Middle frontal gyrus (tissue), 1 donor: Measurements from ENCODE around the gene EMID1.

Source experiments
- DNase-seq: peaks from one replicate; pipeline ENCODE4 v3.0.0-alpha.2; 2015; ENCODE audit warnings: low spot score; ENCODE audit errors: extremely low spot score

Gene EMID1

GRCh38 chr22:29288837-29289236 is 83.1 kb downstream of the EMID1 start:
- no peak for DNase-seq

DNA sequence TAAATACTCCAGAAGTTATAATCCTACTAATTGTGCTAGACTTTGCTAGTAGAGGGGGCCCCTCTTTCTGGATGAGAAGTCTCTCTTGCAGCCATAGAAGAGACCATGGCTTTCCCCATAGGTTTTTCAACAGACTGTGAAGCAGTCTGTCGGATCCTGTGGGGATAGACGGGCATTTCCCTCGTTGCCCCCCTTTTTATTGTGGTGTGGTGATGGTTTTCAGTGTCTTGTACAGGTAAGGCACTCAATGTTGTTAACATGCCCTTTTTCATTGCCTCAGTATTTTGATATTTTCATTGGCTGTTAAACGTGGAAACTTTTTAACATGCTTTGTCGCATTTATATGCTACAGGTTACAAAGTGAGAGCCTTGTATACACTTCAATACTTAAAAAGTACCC is 84.4 kb downstream of the EMID1 start:
- DNase-seq: no peak

DNA sequence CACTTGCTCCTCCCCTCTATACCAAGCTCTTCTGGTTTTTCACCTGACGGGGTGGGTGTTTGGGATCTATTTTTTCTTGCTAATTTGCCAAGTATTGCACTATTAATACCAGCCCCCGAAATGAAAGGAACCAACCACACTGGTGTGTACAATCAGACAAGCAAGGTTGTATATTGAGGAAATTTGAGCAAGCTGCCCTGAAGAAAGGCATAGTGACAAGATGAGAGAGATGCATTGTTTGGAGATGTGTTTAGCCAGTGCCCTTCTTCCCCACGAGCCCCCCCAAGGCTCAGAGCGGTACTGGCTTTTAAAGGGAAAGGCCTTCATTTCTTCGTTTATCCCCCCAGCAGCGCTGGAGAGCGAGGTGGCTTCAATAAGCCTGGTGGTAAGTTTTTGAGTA is 85.5 kb downstream of the EMID1 start:
- no peak for DNase-seq

GRCh38 chr22:29292379-29292778 is 86.7 kb downstream of the EMID1 start:
- no peak for DNase-seq

GRCh38 chr22:29298641-29299040 is 92.9 kb downstream of the EMID1 start:
- no peak for DNase-seq

- DNase-seq: no peak
Observed at GRCh38 chr22:29299136-29299900, 93.6 kb downstream of the EMID1 start.

DNA sequence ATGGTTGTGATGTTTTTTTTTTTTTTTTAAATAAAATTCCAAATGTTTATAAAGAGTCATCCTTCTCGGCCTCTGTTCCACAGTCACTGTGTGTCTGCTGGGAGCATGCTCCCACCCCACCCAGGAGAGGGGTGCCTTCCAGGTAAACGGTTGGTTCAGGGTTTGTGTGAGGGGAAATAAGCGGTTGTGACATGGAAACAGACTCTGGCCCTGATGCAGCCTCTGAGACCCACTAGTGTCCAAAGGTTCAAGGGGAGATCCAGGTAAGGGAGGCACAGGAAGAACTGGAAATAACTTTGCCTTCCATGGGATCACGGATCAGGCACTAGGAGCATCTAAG is 94.7 kb downstream of the EMID1 start:
- DNase-seq: no peak

GRCh38 chr22:29300807-29301601 is 95.3 kb downstream of the EMID1 start:
- no peak for DNase-seq

- DNase-seq: no peak
Observed at GRCh38 chr22:29301716-29302401, 96.2 kb downstream of the EMID1 start.

GRCh38 chr22:29302402-29302680 is 96.6 kb downstream of the EMID1 start:
- no peak for DNase-seq

DNA sequence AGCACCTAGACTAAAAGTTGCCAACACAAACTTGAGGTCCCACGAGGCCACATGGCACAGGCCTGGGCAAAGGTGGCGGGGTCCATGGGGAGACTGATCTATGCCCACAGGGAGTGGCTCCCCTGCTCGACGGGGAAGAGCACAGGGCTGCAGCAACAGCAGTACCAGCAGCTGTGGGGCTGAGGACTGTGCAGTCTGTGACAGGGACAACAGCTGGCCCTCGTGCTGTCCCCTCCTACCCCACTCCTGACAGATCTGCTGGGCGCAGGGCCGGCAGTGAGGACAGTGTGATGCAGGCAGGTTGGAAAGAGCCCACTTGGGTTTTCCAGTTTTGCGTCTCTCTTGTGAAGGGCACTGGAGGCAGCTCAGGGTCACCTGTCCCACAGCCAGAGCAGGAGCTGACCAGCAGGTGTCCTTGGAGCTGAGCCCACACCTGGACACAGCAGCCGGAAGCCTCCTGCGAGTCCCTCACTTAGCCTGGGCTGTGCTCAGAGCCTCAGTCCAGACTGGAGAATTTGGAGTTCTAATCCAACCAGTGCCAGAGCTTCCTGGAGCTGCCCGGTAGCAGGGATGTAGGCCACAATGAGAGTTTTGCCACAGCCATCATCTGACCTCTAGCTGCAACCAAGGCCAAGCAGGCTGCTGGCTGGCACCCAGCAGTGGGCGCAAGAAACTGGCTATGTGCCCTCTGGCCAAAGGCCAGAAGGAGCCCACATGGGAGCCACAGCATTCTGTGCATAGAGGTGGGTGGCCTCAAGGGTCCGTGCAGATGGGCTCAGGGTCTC is 97.2 kb downstream of the EMID1 start:
- no peak for DNase-seq

- no peak for DNase-seq
Observed at GRCh38 chr22:29305836-29306174, 100.1 kb downstream of the EMID1 start.

DNA sequence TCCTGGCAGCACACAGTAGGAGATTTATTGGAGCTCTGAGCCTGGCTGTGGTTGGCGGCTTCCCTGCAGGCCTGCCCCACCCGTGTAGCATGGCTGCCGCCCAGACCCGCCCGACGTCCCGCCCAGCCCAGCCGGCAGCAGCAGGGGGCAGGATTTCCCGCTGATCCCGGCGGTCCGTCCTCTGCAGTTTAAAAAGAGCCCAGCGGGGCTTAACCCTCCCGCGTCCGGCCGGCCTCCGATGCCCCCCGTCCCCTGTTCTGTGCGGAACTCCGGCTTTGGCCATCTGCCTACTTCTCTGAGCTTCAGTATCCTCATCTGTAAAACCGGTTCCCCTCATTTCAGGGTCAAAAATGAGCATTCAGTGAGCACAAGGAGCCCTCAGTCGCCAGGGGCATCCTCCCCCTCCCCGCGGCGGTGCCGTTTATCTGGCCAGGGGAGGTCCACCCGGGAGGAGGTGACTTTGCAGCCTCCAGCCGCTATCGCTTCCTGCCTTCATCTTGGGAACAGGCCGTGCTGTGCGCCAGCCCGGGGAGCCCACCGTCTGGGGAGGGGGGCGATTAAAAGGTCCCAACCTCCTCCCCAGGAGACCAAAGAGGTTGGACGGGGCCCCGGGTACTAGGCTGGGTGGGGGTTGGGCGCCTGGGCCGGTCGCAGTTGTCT is 100.6 kb downstream of the EMID1 start, which contains the start of gene GAS2L1:
TSS of gene GAS2L1 (plus strand) at position 476 of the 660 bp plus-strand sequence. CDS start 1,456 bp downstream, outside the sequence.
- no peak for DNase-seq

DNA sequence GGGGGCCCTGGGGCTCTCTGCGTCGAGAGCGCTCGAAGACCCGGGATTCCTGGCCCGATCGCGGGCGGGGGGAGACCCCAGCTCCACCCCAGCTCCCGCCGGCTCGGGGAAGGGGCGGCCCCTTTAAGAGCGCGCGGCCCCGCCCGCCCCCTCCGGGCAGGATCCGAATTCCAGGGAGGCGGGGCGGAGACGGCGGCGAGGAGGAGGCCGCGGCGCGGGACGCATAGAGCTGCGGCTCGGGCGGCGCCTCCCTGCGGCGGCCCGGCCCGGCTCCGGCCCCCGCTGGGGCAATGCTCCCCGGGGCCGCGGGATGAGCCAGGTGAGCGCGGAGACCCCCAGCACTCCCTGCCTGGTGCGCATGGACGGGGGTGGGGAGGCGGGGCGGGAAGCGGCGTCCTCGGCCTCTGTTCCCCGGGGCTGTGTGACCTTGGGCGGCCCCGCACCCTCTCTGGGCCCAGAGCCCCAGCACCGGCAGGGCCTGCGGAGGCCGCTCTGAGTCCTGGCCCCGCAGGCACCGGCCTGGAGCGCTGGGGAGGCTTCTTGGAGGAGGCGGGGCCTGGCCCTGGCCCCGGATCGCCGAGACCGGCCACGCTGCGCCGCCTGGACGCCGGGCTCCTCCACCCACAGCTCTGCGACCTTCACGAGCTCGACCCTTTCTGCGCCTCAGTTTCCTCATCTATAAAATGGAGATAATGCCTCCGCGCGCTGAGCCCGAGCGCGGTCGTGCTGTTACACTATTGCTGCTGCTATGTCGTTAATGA is 101.3 kb downstream of the EMID1 start:
- no peak for DNase-seq

DNA sequence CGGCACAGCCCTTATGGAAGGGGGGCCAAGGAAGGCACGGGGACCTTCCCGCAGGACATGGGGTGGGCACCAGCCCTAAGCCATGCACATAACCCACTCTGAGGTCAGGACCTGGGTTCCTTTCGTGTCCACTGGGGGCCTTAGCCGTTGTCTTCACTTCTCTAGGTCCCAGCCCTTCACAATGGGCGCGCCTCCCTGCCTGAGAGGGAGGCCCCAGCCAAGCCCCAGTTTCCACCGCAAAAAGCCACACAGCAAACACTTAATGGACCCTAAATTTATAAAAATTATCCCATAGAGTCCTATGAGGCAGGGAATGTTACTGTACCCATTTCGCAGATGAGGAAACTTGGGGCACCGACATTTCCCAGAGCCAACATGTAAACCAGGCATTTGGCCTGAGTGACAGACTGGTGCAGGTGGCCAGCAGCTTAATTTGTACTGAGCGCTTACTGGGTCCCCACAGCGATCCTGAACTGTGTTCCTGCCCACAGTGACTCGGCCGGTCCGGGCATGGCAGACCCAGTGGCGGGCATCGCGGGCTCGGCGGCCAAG is 102.0 kb downstream of the EMID1 start:
- DNase-seq: no peak

DNA sequence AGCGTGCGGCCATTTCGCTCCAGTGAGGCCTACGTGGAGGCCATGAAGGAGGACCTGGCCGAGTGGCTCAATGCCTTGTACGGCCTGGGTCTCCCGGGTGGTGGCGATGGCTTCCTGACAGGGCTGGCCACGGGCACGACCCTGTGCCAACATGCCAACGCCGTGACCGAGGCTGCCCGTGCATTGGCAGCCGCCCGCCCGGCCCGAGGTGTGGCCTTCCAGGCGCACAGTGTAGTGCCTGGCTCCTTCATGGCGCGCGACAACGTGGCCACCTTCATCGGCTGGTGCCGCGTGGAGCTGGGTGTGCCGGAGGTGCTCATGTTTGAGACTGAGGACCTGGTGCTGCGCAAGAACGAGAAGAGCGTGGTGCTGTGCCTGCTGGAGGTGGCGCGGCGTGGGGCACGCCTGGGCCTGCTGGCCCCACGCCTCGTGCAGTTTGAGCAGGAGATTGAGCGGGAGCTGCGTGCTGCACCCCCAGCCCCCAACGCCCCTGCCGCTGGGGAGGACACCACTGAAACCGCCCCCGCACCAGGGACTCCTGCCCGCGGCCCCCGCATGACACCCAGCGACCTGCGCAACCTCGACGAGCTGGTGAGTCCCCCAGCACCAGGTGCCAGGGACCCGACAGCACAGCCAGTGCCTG is 102.6 kb downstream of the EMID1 start:
- no peak for DNase-seq

DNA sequence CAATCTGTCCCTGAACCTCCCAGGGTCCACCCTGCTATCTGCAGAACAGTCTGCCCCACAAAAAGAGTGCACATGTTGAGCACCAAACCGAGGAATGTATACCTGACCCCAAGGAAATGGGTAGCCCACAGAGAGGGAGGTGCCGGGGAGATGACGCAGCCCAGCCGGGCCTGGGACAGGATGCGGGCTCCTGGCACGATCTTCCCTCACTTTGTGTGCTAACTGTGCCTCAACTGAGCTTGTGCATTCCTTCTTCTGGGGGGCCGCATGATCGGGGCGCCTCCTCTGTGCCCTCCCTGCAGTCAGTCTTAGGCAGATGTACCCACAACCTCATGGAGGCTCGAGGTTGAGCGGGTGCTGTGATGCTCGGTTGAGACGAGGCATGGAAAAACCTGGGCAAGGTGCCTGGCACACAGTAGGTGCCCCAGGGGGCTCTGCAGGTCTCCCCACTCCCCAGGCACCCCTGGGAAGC is 103.1 kb downstream of the EMID1 start:
- no peak for DNase-seq
